ENCODE measurements around the gene FMO2.

FMO2 gene

DNA sequence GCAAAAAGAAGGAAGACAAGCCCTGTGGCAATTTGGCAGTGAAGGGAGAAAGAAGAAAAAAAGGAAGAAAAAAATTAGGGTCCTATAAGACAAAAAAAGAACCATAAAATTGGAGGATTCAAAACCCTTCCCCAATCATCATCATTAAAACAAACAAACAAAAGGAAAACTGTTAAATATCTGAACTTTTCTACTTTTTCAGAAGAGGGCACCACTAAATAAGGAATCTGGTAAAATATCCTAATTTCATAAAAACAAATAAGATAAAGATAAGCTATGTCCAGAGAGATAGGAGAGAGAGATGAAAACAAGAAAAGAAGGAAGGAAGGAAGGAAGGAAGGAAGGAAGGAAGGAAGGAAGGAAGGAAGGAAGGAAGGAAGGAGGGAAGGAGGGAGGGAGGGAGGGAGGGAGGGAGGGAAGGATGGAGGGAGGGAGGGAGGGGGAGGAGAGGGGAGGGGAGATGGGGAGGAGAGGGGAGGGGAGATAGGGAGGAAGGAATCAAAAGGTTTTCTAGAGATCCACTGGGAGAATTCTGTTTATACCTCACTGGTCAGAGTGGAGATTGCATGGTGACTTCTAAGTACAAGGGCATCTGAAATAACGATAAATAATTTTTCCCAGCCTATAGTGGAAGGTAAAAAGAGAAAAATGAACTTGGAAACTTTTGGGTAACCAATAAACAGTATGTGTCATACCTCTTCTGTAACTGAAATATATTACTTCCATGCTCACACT lies 10.4 kb upstream of the FMO2 start:
- no peak for DNase-seq (ENCODE audit: low spot score)

DNA sequence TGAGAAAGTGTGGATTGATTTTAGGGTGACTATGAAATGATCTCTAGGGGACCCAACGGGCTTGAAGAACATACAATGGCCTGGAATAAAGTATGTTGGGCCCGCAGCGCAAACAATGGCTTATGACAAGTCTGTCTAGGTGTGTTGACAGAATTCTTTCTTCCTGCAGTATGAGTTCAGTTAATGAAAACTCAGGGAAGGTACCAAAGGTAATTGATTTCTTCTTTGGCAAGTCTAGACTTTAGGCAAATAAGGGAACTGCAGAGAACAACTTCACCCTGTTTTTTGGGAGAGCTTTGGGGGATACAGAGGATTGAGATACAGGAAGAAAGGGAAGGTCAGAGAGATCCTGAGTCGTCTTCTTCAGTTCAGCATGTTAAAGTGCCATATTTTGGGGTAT lies 7.8 kb upstream of the FMO2 start:
- no peak for DNase-seq (ENCODE audit: low spot score)

DNA sequence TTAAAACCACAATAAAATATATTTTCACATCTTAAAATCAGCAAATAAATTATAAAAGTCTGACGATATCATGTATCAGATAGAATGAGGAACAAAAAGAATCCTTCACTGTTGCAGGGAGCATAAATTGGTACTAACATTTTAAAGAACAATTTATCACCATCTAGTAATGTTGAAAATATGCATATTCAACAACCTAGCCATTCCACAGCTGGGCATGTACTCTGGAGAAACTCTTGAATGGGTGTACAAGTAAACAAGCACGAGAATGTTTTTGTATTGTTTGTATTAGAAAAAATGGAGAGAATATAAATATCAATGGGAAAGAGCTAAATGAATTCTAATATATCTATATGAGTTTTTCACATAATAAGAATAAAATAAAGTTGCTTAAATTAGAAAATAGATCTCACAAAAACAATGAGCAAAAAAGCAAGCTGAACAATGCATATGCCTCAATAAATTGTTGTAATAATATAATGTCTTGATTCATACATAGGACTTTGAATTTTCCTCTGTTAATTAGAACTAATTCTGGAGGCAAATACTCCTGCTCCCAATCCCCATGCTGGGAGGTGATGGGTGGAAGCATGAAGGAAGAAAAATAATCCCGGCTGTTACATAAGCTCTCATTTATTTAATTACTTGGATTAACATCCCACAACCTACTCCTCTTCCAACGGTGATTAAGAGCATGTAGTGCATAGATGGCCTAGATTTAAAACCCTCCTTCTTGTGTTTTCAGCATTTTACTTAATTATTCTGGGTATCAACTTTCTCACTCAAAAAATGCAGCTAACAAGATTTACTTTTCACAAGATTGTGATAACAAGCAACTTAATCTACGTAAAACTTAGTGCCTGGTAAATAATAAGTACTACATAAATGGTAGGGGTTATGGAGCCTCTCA lies 5.5 kb upstream of the FMO2 start:
- DNase-seq (ENCODE audit: low spot score) = no peak

- no peak for DNase-seq (ENCODE audit: low spot score)
Measured at GRCh38 chr1:171180670-171181069, 4.4 kb upstream of the FMO2 start.

- DNase-seq (ENCODE audit: low spot score) = peak; percentile 30
Measured at GRCh38 chr1:171188388-171189266, 3.5 kb downstream of the FMO2 start.

GRCh38 chr1:171191992-171192391 lies 6.9 kb downstream of the FMO2 start:
- DNase-seq (ENCODE audit: low spot score) = no peak

DNA sequence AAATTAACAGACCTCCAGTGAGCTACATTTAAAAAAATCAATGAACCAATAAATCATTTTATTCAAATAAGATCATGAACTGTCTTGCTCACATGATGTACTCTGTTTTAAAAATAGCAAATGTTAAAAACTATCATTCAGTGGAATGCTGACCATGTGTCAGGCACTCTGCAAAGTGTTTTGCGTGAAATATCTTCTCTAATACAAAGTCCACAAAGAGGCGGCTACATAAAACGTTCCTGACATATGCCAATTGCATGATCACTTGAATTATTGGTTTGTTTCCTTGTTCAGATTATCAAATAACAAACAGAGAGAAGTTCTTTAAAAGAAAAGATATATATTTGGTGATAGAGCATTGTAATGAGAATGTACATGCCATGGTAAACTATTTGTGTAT lies 10.7 kb downstream of the FMO2 start:
- DNase-seq (ENCODE audit: low spot score) = no peak

GRCh38 chr1:171196351-171196750 lies 11.3 kb downstream of the FMO2 start:
- DNase-seq (ENCODE audit: low spot score) = no peak

GRCh38 chr1:171198081-171198480 lies 13.0 kb downstream of the FMO2 start:
- DNase-seq (ENCODE audit: low spot score) = no peak

DNA sequence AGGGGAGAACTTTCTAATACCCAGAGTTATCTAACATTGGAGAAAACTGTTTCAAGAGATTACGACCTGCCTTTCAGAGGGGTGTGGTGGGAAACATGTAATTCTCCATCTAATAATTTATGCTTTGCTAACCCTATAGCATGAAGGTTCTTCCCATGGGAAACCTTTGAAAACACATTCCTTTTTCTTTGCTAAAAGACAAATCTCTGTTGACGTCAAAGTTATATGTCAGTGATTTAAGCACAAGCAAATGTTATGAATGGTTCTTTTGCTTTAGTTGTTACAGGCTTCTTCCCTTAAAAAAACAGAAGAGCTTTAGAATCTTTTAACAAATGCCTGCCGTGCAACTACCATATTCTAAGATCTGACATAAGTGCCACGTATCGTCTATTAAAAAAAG lies 19.2 kb downstream of the FMO2 start:
- no peak for DNase-seq (ENCODE audit: low spot score)

DNA sequence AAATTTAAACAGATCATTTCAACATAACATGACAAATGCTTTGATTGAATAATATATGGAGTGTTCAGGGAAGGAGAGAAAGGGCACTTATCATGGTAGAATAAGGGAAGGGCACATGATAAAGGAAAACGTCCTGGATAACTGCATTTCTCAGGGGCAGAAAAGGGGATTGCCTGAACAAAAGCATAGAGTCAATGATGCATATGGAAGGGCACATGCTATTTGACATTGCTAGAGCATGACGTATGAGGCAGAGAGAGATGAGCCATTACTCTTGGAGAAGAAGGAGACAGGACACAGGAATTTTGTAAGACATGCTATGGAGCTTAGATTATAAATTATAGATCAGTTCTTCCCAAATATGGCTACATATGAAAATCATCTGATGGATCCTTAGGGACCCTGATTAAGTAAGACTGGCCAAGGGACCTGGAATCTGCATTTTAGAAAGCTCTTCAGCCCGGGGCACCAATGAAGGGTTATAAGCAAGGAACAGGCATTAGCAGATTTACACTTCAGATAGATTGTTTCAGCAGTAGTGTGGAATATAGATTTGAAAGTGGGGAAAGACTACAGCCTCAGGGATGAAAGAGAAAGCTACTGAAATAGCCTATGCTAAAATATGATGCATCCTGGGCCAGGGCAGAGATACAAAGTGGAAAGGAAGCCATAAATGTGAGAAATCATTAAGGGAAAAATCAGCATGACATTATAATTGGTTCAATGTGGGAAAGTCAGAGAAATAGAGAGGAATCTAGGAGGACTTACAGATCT lies 21.3 kb downstream of the FMO2 start:
- no peak for DNase-seq (ENCODE audit: low spot score)

DNA sequence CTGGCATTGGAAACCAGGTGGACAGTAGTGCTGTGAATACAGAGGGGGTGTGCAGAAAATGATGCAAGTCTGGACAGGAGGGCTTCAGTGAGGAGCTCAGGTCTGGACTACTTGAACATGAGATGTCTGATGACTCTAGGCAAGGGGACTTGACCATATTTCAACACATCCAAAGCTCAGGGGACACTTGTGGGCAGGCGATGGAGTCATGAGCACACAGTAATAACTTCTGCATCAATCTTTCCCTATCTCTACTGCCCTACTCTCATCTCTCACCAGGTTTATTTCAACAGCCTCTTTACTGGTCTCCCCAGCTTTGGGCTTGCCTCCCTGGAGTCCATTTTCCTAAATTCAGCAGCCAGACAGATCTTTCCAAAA lies 21.9 kb downstream of the FMO2 start:
- DNase-seq (ENCODE audit: low spot score) = no peak

GRCh38 chr1:171207377-171207776 lies 22.3 kb downstream of the FMO2 start:
- no peak for DNase-seq (ENCODE audit: low spot score)

GRCh38 chr1:171210355-171210754 lies 25.3 kb downstream of the FMO2 start:
- no peak for DNase-seq (ENCODE audit: low spot score)

- DNase-seq (ENCODE audit: low spot score) = no peak
Measured at GRCh38 chr1:171212607-171213351, 27.7 kb downstream of the FMO2 start.

- DNase-seq (ENCODE audit: low spot score) = no peak
Measured at GRCh38 chr1:171213559-171214454, 28.7 kb downstream of the FMO2 start.

DNA sequence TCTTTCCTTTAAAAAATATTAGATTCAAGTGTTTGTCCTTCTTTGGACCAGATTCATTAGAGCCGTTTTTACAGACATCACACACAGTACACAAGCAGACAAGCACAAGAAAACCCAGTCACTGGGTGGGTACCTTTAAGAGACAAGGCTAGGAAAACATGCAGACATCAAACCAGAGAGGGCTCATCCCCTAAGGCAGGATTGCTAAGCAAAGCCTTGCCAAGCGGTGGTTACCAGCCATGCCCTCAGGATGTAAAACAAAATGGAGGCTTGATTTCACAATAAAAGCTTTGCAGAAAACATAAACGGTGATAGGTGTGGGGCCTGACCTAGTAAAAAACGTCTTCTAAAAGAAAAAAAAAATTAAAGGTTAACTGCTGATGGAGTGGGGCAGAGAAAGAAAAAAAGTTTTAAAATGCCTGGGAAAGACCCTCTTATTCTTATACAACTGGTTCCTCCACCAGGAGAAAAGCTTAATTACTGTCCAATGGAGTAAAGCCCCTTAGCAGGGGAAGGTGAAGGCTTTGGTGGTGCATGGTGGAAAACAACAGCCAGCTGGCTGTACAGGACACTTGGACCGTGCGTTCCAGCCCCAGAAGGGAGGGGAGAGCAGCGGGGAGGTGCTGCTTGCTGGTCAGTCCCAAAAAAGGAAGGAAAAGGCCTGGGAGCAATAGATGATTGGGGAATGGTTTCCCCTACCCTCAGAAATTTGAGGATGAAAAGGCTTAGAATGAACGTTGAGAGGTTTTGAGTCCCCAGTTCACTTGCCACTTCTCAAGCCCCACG lies 32.8 kb downstream of the FMO2 start:
- no peak for DNase-seq (ENCODE audit: low spot score)

GRCh38 chr1:171218661-171219060 lies 33.6 kb downstream of the FMO2 start:
- DNase-seq (ENCODE audit: low spot score) = no peak
